ENCODE results near the gene CEACAM8.

DNA sequence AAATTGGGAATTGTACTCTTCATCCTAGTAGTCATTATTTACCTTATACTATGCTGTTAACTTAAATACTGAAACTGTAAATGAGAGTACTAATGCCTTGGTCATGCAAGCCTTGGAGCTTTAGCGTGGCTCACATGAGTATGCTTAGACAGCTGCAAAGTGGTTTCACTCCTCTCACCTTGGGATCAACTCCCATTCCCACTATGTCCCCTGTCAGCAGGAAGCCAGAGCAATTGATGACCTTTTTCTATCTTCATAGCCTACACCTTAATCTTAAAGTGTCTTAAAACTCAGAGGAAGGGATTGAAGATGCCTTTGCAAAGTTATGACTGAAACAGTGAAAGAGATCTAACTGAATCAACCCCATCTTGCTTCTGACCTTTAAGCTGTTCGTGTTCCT lies 33.2 kb upstream of the CEACAM8 start:
- TF ChIP-seq ZNF274 (IDR thresholded peaks at IDR 0.05; ENCODE audit: low read depth, low read length) (no peak), YY1 (IDR thresholded peaks at IDR 0.05; ENCODE audit: insufficient read depth, insufficient read length) (no peak), SUZ12 (IDR thresholded peaks at IDR 0.05; ENCODE audit: extremely low read depth, insufficient read depth, insufficient read length) (no peak)

Data from NT2/D1 (cell line).